Type B pancreatic cell (in vitro differentiated cells): ENCODE results near the gene GPATCH3. TPM values are rescaled to one million over a fixed set of nuclear protein-coding genes. Genes with fewer than 3 reads are reported as not detected.
A peak's percentile ranks its signal among the peaks of the same experiment; 100 is the strongest.
"Not testable (repeated sequence)": the region's sequence is repeated elsewhere in the genome, so short reads cannot be mapped to it uniquely, and the experiment has no call there.

ENCODE experiments used
- DNase-seq: peaks from one replicate; pipeline ENCODE4 v3.0.0; 2021; ENCODE audit warnings: mixed read lengths; ENCODE audit not compliant: unreplicated experiment; ENCODE audit errors: extremely low spot score
- H3K27ac Mint-ChIP-seq: 2 replicates; pipeline ENCODE4 v1.8.0; 2021; ENCODE audit warnings: mild to moderate bottlenecking, mixed read lengths
- H3K27me3 Mint-ChIP-seq: 2 replicates; pipeline ENCODE4 v1.8.0; 2021; ENCODE audit warnings: mixed read lengths
- H3K36me3 Mint-ChIP-seq: 2 replicates; pipeline ENCODE4 v1.8.0; 2021; ENCODE audit warnings: mixed read lengths
- H3K4me1 Mint-ChIP-seq: one replicate; pipeline ENCODE4 v1.8.0; 2021; ENCODE audit warnings: mixed read lengths; ENCODE audit not compliant: unreplicated experiment
- H3K4me3 Mint-ChIP-seq: 2 replicates; pipeline ENCODE4 v1.8.0; 2021; ENCODE audit warnings: mild to moderate bottlenecking, mixed read lengths
- H3K9me3 Mint-ChIP-seq: 2 replicates; pipeline ENCODE4 v1.8.0; 2021; ENCODE audit warnings: mixed read lengths
- CTCF ChIP-seq: fragments of 200-600 bp; sonication (generic); conservative IDR thresholded peaks from 2 replicates; pipeline ENCODE4 v1.5.0; 2021; ENCODE audit warnings: antibody characterized with exemption, mild to moderate bottlenecking
- total RNA-seq: library from RNA; stranded (reverse); gene quantifications from 2 replicates; pipeline ENCODE4 v1.2.1, GENCODE V29; 2021; ENCODE audit warnings: low replicate concordance

Gene GPATCH3
- total RNA-seq, 1 donor from 2014 or later = 19.2 TPM

- H3K27ac Mint-ChIP-seq = peak overlapping the region; percentile 30
- H3K27me3 Mint-ChIP-seq = no peaks in the 10 kb centered on the region
Observed at GRCh38 chr1:26874896-26875295, 25.4 kb downstream of the GPATCH3 start.

GRCh38 chr1:26873097-26873496 lies 27.2 kb downstream of the GPATCH3 start:
- H3K27me3 Mint-ChIP-seq, H3K36me3 Mint-ChIP-seq, DNase-seq, H3K4me1 Mint-ChIP-seq, H3K4me3 Mint-ChIP-seq, H3K27ac Mint-ChIP-seq, H3K9me3 Mint-ChIP-seq: not testable (repeated sequence)

More at GRCh38 chr1:26874896-26875295, 25.4 kb downstream of the GPATCH3 start:
- no peak for TF ChIP-seq CTCF
- no peak for DNase-seq
- no peaks in the 10 kb centered on the region for H3K4me1 Mint-ChIP-seq
- no peaks in the 10 kb centered on the region for H3K36me3 Mint-ChIP-seq
- H3K4me3 Mint-ChIP-seq = no peak overlapping the region
- H3K9me3 Mint-ChIP-seq = no peaks in the 10 kb centered on the region

GRCh38 chr1:26864610-26865480 lies 35.4 kb downstream of the GPATCH3 start:
- H3K4me1 Mint-ChIP-seq = peaks cover 17% of the 10 kb centered on the region

GRCh38 chr1:26863685-26864077 lies 36.6 kb downstream of the GPATCH3 start:
- H3K9me3 Mint-ChIP-seq = no peaks in the 10 kb centered on the region
- no peak for TF ChIP-seq CTCF
- H3K4me3 Mint-ChIP-seq = peak overlapping the region; percentile 92
- H3K4me1 Mint-ChIP-seq = peaks cover 17% of the 10 kb centered on the region
- H3K36me3 Mint-ChIP-seq = no peaks in the 10 kb centered on the region
- DNase-seq = no peak
- H3K27me3 Mint-ChIP-seq = no peaks in the 10 kb centered on the region
- peak overlapping the region; percentile 90 for H3K27ac Mint-ChIP-seq

More at GRCh38 chr1:26864610-26865480, 35.4 kb downstream of the GPATCH3 start:
- Mint-ChIP-seq H3K27ac (peak overlapping the region; percentile 96), H3K36me3 (no peaks in the 10 kb centered on the region), H3K4me3 (peak overlapping the region; percentile 92), H3K27me3 (no peaks in the 10 kb centered on the region), H3K9me3 (no peaks in the 10 kb centered on the region)
- DNase-seq = peak; percentile 98
- TF ChIP-seq CTCF = peak; percentile 14

- H3K4me3 Mint-ChIP-seq = peak within 1 kb of the TSS; percentile 92
- DNase-seq = peak; percentile 74
- peak within 1 kb of the TSS; percentile 96 for H3K27ac Mint-ChIP-seq
Observed at GRCh38 chr1:26862781-26863684, 37.2 kb downstream of the GPATCH3 start, which contains the start of gene SFN. Gene SFN, plus strand, starts transcription at chr1:26863149. Its CDS starts 64 bp downstream, at chr1:26863213.

More at GRCh38 chr1:26862781-26863684, 37.2 kb downstream of the GPATCH3 start, which contains the start of gene SFN:
- Mint-ChIP-seq H3K27me3 (no peaks in the 10 kb centered on the region), H3K9me3 (no peaks in the 10 kb centered on the region), H3K4me1 (peaks cover 19% of the 10 kb centered on the region), H3K36me3 (no peaks in the 10 kb centered on the region)
- TF ChIP-seq CTCF = peak; percentile 52
